SK-N-SH treated with all-trans-retinoic acid at 6 μM for 48 hours (cell line): ENCODE data around the gene HIBCH.

ENCODE experiments used
- ATAC-seq: fragments of 200-7000 bp; cut with Tn5 transposase; 3 replicates; pipeline ENCODE4 v1.9.1; 2020; ENCODE audit warnings: mild to moderate bottlenecking, moderate library complexity
- ARNTL ChIP-seq: fragments of 450-650 bp; formaldehyde crosslinking; IDR thresholded peaks from 2 replicates; pipeline ENCODE4 v1.5.0; 2020; ENCODE audit warnings: low read depth, mild to moderate bottlenecking, moderate library complexity, borderline replicate concordance
- BACH2 ChIP-seq: fragments of 250-450 bp; sonication (Bioruptor Pico); IDR thresholded peaks from 2 replicates; pipeline ENCODE4 v1.9.0; 2021; ENCODE audit warnings: mild to moderate bottlenecking, borderline replicate concordance
- CSDC2 ChIP-seq: fragments of 250-450 bp; sonication (Bioruptor Pico); IDR thresholded peaks from 2 replicates; pipeline ENCODE4 v1.5.0; 2020; ENCODE audit warnings: mild to moderate bottlenecking, moderate library complexity
- ESRRG ChIP-seq: fragments of 250-450 bp; sonication (Bioruptor Pico); IDR thresholded peaks from 2 replicates; pipeline ENCODE4 v1.6.1; 2021; ENCODE audit warnings: mild to moderate bottlenecking
- GLIS3 ChIP-seq: fragments of 250-450 bp; sonication (Bioruptor Pico); IDR thresholded peaks from 2 replicates; pipeline ENCODE4 v1.5.0; 2020; ENCODE audit warnings: mild to moderate bottlenecking, moderate library complexity
- ISL1 ChIP-seq: fragments of 250-450 bp; sonication (Bioruptor Pico); IDR thresholded peaks from 2 replicates; pipeline ENCODE4 v2.1.2; 2022; ENCODE audit warnings: mild to moderate bottlenecking, moderate library complexity
- OSR1 ChIP-seq: fragments of 250-450 bp; sonication (Bioruptor Pico); IDR thresholded peaks from 2 replicates; pipeline ENCODE4 v1.8.0; 2022; ENCODE audit warnings: moderate library complexity, mild to moderate bottlenecking, inconsistent platforms
- PATZ1 ChIP-seq: fragments of 250-450 bp; sonication (Bioruptor Pico); IDR thresholded peaks from 2 replicates; pipeline ENCODE4 v1.8.0; 2020; ENCODE audit warnings: mild to moderate bottlenecking, moderate library complexity, borderline replicate concordance
- PPARA ChIP-seq: fragments of 250-450 bp; sonication (Bioruptor Pico); IDR thresholded peaks from 2 replicates; pipeline ENCODE4 v1.5.0; 2020; ENCODE audit warnings: mild to moderate bottlenecking, borderline replicate concordance
- RARB ChIP-seq: fragments of 250-450 bp; sonication (Bioruptor Pico); IDR thresholded peaks from 2 replicates; pipeline ENCODE4 v1.8.0; 2021; ENCODE audit warnings: mild to moderate bottlenecking, moderate library complexity
- SNAI2 ChIP-seq: fragments of 250-450 bp; sonication (Bioruptor Pico); IDR thresholded peaks from 2 replicates; pipeline ENCODE4 v1.5.0; 2020; ENCODE audit warnings: mild to moderate bottlenecking, moderate library complexity
- TCF4 ChIP-seq: fragments of 250-450 bp; sonication (Bioruptor Pico); IDR thresholded peaks from 2 replicates; pipeline ENCODE4 v1.8.0; 2021; ENCODE audit warnings: mild to moderate bottlenecking, moderate library complexity, borderline replicate concordance
- TOX ChIP-seq: fragments of 250-450 bp; sonication (Bioruptor Pico); IDR thresholded peaks from 2 replicates; pipeline ENCODE4 v1.8.0; 2021; ENCODE audit warnings: mild to moderate bottlenecking, moderate library complexity, borderline replicate concordance
- ZC3H10 ChIP-seq: fragments of 250-450 bp; sonication (Bioruptor Pico); IDR thresholded peaks from 2 replicates; pipeline ENCODE4 v1.5.1; 2021; ENCODE audit warnings: mild to moderate bottlenecking, moderate library complexity
- ZFP3 ChIP-seq: fragments of 250-450 bp; sonication (Bioruptor Pico); IDR thresholded peaks from 2 replicates; pipeline ENCODE4 v1.5.0; 2020; ENCODE audit warnings: mild to moderate bottlenecking, moderate library complexity
- ZFP30 ChIP-seq: fragments of 450-650 bp; formaldehyde crosslinking; IDR thresholded peaks from 2 replicates; pipeline ENCODE4 v1.5.0; 2022; ENCODE audit warnings: mild to moderate bottlenecking, moderate library complexity
- ZNF70 ChIP-seq: fragments of 450-650 bp; formaldehyde crosslinking; IDR thresholded peaks from 2 replicates; pipeline ENCODE4 v1.5.0; 2020; ENCODE audit warnings: mild to moderate bottlenecking, moderate library complexity
- ZNF8 ChIP-seq: fragments of 450-650 bp; formaldehyde crosslinking; IDR thresholded peaks from 2 replicates; pipeline ENCODE4 v1.5.0; 2020; ENCODE audit warnings: mild to moderate bottlenecking, moderate library complexity
- TF ChIP-seq, protein P1 (sequence below): fragments of 250-450 bp; sonication (Bioruptor Pico); IDR thresholded peaks from 2 replicates; pipeline ENCODE4 v1.5.1; 2021; ENCODE audit warnings: mild to moderate bottlenecking, moderate library complexity
- TF ChIP-seq, protein P2 (sequence below): fragments of 250-450 bp; sonication (Bioruptor Pico); IDR thresholded peaks from 2 replicates; pipeline ENCODE4 v1.8.0; 2021; ENCODE audit warnings: low read depth, mild to moderate bottlenecking, moderate library complexity, borderline replicate concordance
- TF ChIP-seq, protein P3 (sequence below): fragments of 250-450 bp; sonication (Bioruptor Pico); IDR thresholded peaks from 2 replicates; pipeline ENCODE4 v1.5.0; 2020; ENCODE audit warnings: mild to moderate bottlenecking, moderate library complexity

Gene HIBCH

DNA sequence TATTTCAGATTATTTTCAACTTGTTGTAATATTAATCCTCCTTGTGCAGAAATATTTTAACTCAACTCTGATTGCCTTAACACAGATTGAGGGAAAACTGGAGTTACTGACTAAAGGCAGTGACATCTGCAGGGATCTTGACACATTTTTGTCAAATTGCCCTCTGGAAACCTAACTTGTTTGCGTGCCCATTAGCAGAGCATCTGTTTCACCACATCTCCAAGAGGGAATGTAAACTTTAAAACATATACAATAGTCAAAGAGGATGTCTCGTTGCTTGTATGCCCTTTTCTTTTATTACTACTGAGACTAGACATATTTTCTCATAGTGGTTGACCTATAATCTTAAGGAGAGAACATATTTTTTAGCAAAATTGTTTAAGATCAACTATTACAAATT lies 38.0 kb upstream of the HIBCH start:
- no peak for ATAC-seq
- TF ChIP-seq ZNF8 (CRISPR knock-in tag) (no peak), RARB (CRISPR knock-in tag) (no peak), ESRRG (CRISPR knock-in tag) (no peak), SNAI2 (no peak), BACH2 (CRISPR knock-in tag) (no peak), TOX (CRISPR knock-in tag) (no peak)

GRCh38 chr2:190355968-190356644 lies 36.5 kb upstream of the HIBCH start:
- ATAC-seq, result no peak

DNA sequence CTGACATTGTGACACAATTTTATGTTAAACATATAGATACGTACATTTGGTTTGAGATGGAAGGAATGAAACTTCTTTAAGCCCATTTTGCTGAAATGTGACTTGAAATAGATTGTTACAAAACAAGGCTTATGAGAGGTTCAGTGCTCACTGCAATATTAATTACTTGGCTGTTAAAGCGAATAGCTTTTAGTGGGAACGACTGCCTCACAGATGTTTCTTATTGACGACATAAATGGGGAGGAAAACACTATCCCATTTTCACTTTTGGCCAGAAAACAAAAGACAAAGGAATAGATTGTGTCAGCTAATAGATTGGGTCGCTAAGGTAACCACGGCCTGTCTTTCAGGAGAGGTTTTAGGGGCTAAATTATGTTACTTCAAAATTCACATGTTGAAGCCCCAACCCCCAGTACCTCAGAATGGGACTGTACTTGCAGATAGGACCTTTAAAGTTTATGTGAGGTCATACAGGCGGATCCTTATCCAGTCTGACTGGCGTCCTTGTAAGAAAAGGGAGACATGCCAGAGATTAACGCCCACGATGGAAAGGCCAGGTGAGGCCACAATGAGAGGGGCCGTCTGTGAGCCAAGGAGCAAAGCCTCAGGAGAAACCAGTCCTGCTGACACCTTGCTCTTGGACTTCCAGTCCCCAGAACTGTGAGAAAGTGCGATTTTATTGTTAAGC lies 34.5 kb upstream of the HIBCH start:
- no peak for TF ChIP-seq RARB (CRISPR knock-in tag)
- no peak for TF ChIP-seq ARNTL (CRISPR knock-in tag)
- TF ChIP-seq ZNF70 (CRISPR knock-in tag), result no peak
- no peak for TF ChIP-seq CSDC2
- TF ChIP-seq, protein P1, sequence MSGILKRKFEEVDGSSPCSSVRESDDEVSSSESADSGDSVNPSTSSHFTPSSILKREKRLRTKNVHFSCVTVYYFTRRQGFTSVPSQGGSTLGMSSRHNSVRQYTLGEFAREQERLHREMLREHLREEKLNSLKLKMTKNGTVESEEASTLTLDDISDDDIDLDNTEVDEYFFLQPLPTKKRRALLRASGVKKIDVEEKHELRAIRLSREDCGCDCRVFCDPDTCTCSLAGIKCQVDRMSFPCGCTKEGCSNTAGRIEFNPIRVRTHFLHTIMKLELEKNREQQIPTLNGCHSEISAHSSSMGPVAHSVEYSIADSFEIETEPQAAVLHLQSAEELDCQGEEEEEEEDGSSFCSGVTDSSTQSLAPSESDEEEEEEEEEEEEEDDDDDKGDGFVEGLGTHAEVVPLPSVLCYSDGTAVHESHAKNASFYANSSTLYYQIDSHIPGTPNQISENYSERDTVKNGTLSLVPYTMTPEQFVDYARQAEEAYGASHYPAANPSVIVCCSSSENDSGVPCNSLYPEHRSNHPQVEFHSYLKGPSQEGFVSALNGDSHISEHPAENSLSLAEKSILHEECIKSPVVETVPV (CRISPR knock-in tag), result no peak
- TF ChIP-seq SNAI2, result no peak
- TF ChIP-seq OSR1, result no peak
- no peak for TF ChIP-seq ZFP30 (CRISPR knock-in tag)
- TF ChIP-seq TOX (CRISPR knock-in tag), result no peak
- TF ChIP-seq ESRRG (CRISPR knock-in tag), result no peak
- TF ChIP-seq TCF4 (CRISPR knock-in tag), result no peak
- TF ChIP-seq ZFP3 (CRISPR knock-in tag), result no peak
- no peak for TF ChIP-seq GLIS3 (CRISPR knock-in tag)
- no peak for TF ChIP-seq ZC3H10 (CRISPR knock-in tag)
- no peak for TF ChIP-seq BACH2 (CRISPR knock-in tag)
- TF ChIP-seq PPARA (CRISPR knock-in tag), result no peak
- no peak for TF ChIP-seq ZNF8 (CRISPR knock-in tag)
- TF ChIP-seq PATZ1 (CRISPR knock-in tag), result no peak
- no peak for TF ChIP-seq ISL1 (CRISPR knock-in tag)
- TF ChIP-seq, protein P2, sequence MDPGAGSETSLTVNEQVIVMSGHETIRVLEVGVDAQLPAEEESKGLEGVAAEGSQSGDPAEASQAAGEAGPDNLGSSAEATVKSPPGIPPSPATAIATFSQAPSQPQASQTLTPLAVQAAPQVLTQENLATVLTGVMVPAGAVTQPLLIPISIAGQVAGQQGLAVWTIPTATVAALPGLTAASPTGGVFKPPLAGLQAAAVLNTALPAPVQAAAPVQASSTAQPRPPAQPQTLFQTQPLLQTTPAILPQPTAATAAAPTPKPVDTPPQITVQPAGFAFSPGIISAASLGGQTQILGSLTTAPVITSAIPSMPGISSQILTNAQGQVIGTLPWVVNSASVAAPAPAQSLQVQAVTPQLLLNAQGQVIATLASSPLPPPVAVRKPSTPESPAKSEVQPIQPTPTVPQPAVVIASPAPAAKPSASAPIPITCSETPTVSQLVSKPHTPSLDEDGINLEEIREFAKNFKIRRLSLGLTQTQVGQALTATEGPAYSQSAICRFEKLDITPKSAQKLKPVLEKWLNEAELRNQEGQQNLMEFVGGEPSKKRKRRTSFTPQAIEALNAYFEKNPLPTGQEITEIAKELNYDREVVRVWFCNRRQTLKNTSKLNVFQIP (CRISPR knock-in tag), result no peak

More at GRCh38 chr2:190355968-190356644, 36.5 kb upstream of the HIBCH start:
- TF ChIP-seq, protein P2 (CRISPR knock-in tag), result no peak
- TF ChIP-seq, protein P3, sequence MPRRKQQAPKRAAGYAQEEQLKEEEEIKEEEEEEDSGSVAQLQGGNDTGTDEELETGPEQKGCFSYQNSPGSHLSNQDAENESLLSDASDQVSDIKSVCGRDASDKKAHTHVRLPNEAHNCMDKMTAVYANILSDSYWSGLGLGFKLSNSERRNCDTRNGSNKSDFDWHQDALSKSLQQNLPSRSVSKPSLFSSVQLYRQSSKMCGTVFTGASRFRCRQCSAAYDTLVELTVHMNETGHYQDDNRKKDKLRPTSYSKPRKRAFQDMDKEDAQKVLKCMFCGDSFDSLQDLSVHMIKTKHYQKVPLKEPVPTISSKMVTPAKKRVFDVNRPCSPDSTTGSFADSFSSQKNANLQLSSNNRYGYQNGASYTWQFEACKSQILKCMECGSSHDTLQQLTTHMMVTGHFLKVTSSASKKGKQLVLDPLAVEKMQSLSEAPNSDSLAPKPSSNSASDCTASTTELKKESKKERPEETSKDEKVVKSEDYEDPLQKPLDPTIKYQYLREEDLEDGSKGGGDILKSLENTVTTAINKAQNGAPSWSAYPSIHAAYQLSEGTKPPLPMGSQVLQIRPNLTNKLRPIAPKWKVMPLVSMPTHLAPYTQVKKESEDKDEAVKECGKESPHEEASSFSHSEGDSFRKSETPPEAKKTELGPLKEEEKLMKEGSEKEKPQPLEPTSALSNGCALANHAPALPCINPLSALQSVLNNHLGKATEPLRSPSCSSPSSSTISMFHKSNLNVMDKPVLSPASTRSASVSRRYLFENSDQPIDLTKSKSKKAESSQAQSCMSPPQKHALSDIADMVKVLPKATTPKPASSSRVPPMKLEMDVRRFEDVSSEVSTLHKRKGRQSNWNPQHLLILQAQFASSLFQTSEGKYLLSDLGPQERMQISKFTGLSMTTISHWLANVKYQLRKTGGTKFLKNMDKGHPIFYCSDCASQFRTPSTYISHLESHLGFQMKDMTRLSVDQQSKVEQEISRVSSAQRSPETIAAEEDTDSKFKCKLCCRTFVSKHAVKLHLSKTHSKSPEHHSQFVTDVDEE, result no peak
- TF ChIP-seq TCF4 (CRISPR knock-in tag), result no peak
- TF ChIP-seq TOX (CRISPR knock-in tag), result no peak
- no peak for TF ChIP-seq ESRRG (CRISPR knock-in tag)
- no peak for TF ChIP-seq ZNF70 (CRISPR knock-in tag)
- no peak for TF ChIP-seq ZFP3 (CRISPR knock-in tag)
- TF ChIP-seq ARNTL (CRISPR knock-in tag), result no peak
- no peak for TF ChIP-seq RARB (CRISPR knock-in tag)
- TF ChIP-seq ZC3H10 (CRISPR knock-in tag), result no peak
- TF ChIP-seq, all 23 proteins: peak for 0

More for the DNA sequence above, 34.5 kb upstream of the HIBCH start:
- no peak for ATAC-seq
